ENCODE measurements around the gene RNF223. TPM values are rescaled to one million over a fixed set of nuclear protein-coding genes. Genes with fewer than 3 reads are reported as not detected.
A peak's percentile ranks its signal among the peaks of the same experiment; 100 is the strongest.

The RNF223 gene
- total and polyA plus RNA-seq, 2 of the 13 experiments (the other 11 are each of a cell fraction or from before 2014, with no cell fraction given), result 0.03 TPM; not detected in 1

DNA sequence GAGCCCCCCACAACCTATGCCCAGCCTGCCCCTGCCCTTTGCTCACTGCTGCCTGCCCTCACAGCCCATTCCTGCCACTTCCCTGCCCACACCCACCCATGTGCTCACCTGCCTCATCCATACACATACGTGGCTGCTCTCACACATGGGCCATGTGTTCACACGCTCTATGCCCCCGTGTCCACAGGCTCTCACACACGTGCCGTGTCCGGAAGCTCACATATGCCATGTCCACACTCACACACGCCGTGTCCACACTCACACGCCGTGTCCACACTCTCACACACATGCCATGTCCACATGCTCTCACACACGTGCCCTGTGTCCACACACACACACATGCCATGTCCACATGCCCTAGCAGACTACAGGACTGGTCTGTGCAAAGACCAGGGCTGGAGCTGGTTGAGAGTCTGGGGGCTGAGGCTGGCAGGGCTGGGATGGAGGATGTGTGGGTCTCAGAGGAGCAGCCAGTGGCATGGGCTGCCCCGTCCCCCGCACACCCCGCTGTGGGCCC lies 583 bp upstream of the RNF223 start:
- DNase-seq (ENCODE audit: low spot score) (no peak), ATAC-seq (no peak), FAIRE-seq (no peak)
- no peak overlapping the region for H3K4me2 ChIP-seq (ENCODE audit: low read depth, low read length)
- ChIA-PET POLR2A (no interaction called here), CTCF (ENCODE audit: low intra/inter-chr PET ratio, low total read pairs) (no interaction called here)
- no peaks in the 10 kb centered on the region for H3K9me3 ChIP-seq (ENCODE audit: low read length)
- H3K27ac ChIP-seq (ENCODE audit: extremely low read length, insufficient read depth, low read length), result no peak overlapping the region
- in situ Hi-C loops (cut with HindIII; ENCODE audit: extremely low pct_ligation_motif_present, low pct_unique_long_range_greater_than_20kb), result no loop called here
- intact Hi-C loops (cut with micrococcal nuclease; ENCODE audit: unreplicated experiment), result no loop called here
- no peak overlapping the region; a peak in 1 of 6 replicates for H3K4me3 ChIP-seq (replicated peaks in 1 of 3; ENCODE audit: insufficient read depth in 1 of 3, low read depth in 2 of 3, low read length in 3 of 3)
- BruUV-seq (replicated peaks), result no TSS peak
- H3K4me1 ChIP-seq (ENCODE audit: insufficient read depth, low read length), result peaks cover 40% of the 10 kb centered on the region
- no peaks in the 10 kb centered on the region for H4K20me1 ChIP-seq (ENCODE audit: insufficient read depth, low read length)
- H3K79me2 ChIP-seq (ENCODE audit: insufficient read depth, low read length), result no peaks in the 10 kb centered on the region
- peak; percentile 75; the same call in 1 of the 2 replicates for TF ChIP-seq PRDM15 (CRISPR knock-in tag; IDR thresholded peaks at IDR 0.05)
- peak; percentile 94 for TF ChIP-seq MNT (IDR thresholded peaks at IDR 0.05)
- no peak for TF ChIP-seq ZZZ3 (CRISPR knock-in tag; IDR thresholded peaks at IDR 0.05; ENCODE audit: borderline replicate concordance)
- no peak for TF ChIP-seq TCF7 (IDR thresholded peaks at IDR 0.05; ENCODE audit: low read depth)
- TF ChIP-seq BHLHE40 (IDR thresholded peaks at IDR 0.05; ENCODE audit: low read length), result peak; percentile 34; the same call in 1 of the 2 replicates
- no peak overlapping the region for H2AFZ ChIP-seq (ENCODE audit: low read length)
- WGBS (ENCODE audit: low lambda C conversion rate), result 33% methylated on average over 11 of the region's 14 CpGs
- H3K9ac ChIP-seq (ENCODE audit: insufficient read depth, low read depth, low read length), result no peak overlapping the region
- no peaks in the 10 kb centered on the region for H3K36me3 ChIP-seq (replicated peaks in 1 of 2; ENCODE audit: control insufficient read depth in 1 of 2, insufficient read depth in 2 of 2, low read length in 2 of 2)
- H3K27me3 ChIP-seq (ENCODE audit: control insufficient read depth in 1 of 2, insufficient read depth in 2 of 2, low read length in 2 of 2), result peaks cover 34 to 60% of the 10 kb centered on the region in 2 experiments

All from HepG2 (cell line).